Gastrocnemius medialis (tissue), 4 donors: Measurements from ENCODE around the gene NHERF2. TPM values are rescaled to one million over a fixed set of nuclear protein-coding genes. Genes with fewer than 3 reads are reported as not detected.
A peak's percentile ranks its signal among the peaks of the same experiment; 100 is the strongest.

ENCODE experiments used
- ATAC-seq, 2 donors: fragments of 150-250 bp; one replicate each; pipeline ENCODE4 v1.9.1; 2016
- DNase-seq, 2 donors: peaks; one replicate each; pipeline ENCODE4 v3.0.0-alpha.2; 2019
- H3K27ac ChIP-seq, 4 donors: fragments of 200-600 bp; sonication (generic); 1 replicate in 1 of 4; 2 replicates in 3 of 4; pipeline ENCODE4 v1.5.1; 2016 to 2018; ENCODE audit warnings: mild to moderate bottlenecking in 2 of 4, moderate library complexity in 1 of 4
- H3K27me3 ChIP-seq, 3 donors: fragments of 200-600 bp; sonication (generic) in 2 of 3; 1 replicate in 1 of 3; 2 replicates in 2 of 3; pipeline versions ENCODE4 v1.5.1 to v1.6.0; 2016 to 2019; ENCODE audit warnings: mild to moderate bottlenecking in 1 of 3, moderate library complexity in 1 of 3
- H3K36me3 ChIP-seq, 2 donors: fragments of 200-600 bp; sonication (generic) in 1 of 2; one replicate each; pipeline ENCODE4 v1.5.1; 2017 to 2018
- H3K4me1 ChIP-seq, 2 donors: fragments of 200-600 bp; sonication (generic) in 1 of 2; one replicate each; pipeline ENCODE4 v1.5.1; 2016 to 2017; ENCODE audit warnings: mild to moderate bottlenecking in 2 of 2
- H3K4me3 ChIP-seq, 4 donors: fragments of 200-600 bp; sonication (generic) in 3 of 4; 1 replicate in 1 of 4; 2 replicates in 3 of 4; pipeline ENCODE4 v1.5.1; 2016 to 2019; ENCODE audit warnings: mild to moderate bottlenecking in 2 of 4
- H3K9me3 ChIP-seq, 3 donors: fragments of 200-600 bp; sonication (generic) in 2 of 3; 1 replicate in 1 of 3; 2 replicates in 2 of 3; pipeline ENCODE4 v1.5.1; 2016 to 2019
- POLR2A ChIP-seq, 2 donors: fragments of 450-650 bp; IDR thresholded peaks; one replicate each; pipeline ENCODE4 v1.6.1; 2017; ENCODE audit warnings: antibody characterized with exemption in 2 of 2, mild to moderate bottlenecking in 2 of 2, moderate library complexity in 2 of 2
- in situ Hi-C, 4 donors: fragments of 200-750 bp; cut with MboI; loops; one replicate each; pipeline versions ENCODE4 v1.15.0 to v1.8.0; 2017; ENCODE audit warnings: low sequenced_read_pairs in 4 of 4
- intact Hi-C: fragments of 100-400 bp; cut with DNase I; formaldehyde crosslinking; loops from one replicate; pipeline ENCODE4 v1.15.1; 2023; ENCODE audit warnings: low total_unique reads
- total RNA-seq, 4 donors: library from RNA; depleted of rRNA; stranded (reverse); fragments of >200 nt; gene quantifications; one replicate each; pipeline versions ENCODE4 v1.1.0 to v1.2.3, GENCODE V29; 2016
- TF ChIP-seq, protein P1 (sequence below), 5 experiments: fragments of 450-650 bp in 3 of 5; fragments of 200-600 bp in 2 of 5; sonication (generic) in 2 of 5; IDR thresholded peaks in 4 of 5; conservative IDR thresholded peaks in 1 of 5; 1 replicate in 4 of 5; 2 replicates in 1 of 5; pipeline ENCODE4 v1.5.1; 2016 to 2019; ENCODE audit warnings: antibody characterized with exemption in 5 of 5, mild to moderate bottlenecking in 3 of 5, moderate library complexity in 3 of 5

Gene NHERF2
- total RNA-seq, 4 donors from 2014 or later = 51.6 to 86.9 (median 74.4) TPM

DNA sequence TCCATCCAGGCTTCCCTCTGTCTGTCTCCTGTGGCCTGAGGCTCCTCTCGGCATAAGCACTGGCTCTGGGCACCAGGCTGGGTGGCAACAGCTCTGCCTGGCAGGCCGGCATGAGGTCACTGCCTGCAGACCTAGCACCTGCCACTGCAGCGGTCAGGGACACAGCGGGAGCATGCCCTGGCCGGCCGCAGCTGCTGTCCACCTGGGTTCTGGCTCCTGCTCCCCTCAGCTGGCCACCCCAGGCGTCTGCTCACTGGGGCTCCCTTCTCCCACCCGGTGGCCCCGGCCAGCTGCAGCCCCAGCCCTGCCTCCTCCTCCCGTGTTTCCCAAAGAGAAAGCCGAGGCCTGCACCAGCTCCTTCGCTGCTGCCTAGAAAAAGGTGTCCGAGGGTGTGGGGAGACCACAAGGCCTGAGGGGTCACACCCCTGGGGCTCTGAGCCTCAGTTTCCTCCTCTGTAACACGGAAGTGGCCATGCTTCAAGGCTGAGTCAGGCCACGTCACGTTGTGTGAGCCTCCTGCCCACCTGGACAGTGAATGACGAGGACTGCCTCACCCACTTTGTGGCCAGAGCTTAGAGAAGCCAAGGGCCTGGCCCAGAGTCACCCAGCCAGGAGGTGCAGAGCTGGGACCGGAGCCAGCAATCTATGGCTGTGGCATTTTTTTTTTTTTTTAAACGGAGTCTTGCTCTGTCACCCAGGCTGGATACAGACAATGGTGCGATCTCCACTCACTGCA is 14.3 kb downstream of the NHERF2 start:
- peak; percentile 17 to 48 for ATAC-seq
- Histone ChIP-seq H3K4me3 (no peak overlapping the region), H3K9me3 (no peaks in the 10 kb centered on the region), H3K27me3 (no peaks in the 10 kb centered on the region), H3K4me1 (peaks cover 36 to 37% of the 10 kb centered on the region in 2 donors), H3K36me3 (no peaks in the 10 kb centered on the region), H3K27ac (peak overlapping the region; percentile 67 to 84 (median 76))
- DNase-seq = peak in 1 of 2 donors; percentile 56
- intact Hi-C loops (no loop called here), in situ Hi-C loops (no loop called here)
- TF ChIP-seq POLR2A (IDR thresholded peaks at IDR 0.05) = no peak
- TF ChIP-seq, protein P1, sequence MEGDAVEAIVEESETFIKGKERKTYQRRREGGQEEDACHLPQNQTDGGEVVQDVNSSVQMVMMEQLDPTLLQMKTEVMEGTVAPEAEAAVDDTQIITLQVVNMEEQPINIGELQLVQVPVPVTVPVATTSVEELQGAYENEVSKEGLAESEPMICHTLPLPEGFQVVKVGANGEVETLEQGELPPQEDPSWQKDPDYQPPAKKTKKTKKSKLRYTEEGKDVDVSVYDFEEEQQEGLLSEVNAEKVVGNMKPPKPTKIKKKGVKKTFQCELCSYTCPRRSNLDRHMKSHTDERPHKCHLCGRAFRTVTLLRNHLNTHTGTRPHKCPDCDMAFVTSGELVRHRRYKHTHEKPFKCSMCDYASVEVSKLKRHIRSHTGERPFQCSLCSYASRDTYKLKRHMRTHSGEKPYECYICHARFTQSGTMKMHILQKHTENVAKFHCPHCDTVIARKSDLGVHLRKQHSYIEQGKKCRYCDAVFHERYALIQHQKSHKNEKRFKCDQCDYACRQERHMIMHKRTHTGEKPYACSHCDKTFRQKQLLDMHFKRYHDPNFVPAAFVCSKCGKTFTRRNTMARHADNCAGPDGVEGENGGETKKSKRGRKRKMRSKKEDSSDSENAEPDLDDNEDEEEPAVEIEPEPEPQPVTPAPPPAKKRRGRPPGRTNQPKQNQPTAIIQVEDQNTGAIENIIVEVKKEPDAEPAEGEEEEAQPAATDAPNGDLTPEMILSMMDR (IDR thresholded peaks at IDR 0.05 in 4 of 5, conservative IDR thresholded peaks at IDR 0.05 in 1 of 5) = no peak

- H3K27me3 ChIP-seq = no peaks in the 10 kb centered on the region
- TF ChIP-seq, protein P1 (IDR thresholded peaks at IDR 0.05 in 4 of 5, conservative IDR thresholded peaks at IDR 0.05 in 1 of 5) = no peak
- H3K4me3 ChIP-seq = no peak overlapping the region
- intact Hi-C loops (no loop called here), in situ Hi-C loops (no loop called here)
- no peaks in the 10 kb centered on the region for H3K36me3 ChIP-seq
- H3K9me3 ChIP-seq = no peaks in the 10 kb centered on the region
- ATAC-seq (no peak), DNase-seq (no peak)
- peaks cover 40 to 50% of the 10 kb centered on the region in 2 donors for H3K4me1 ChIP-seq
- H3K27ac ChIP-seq = peak overlapping the region in 3 of 4 donors; percentile 69 to 84 (median 82)
Measured at GRCh38 chr16:2042171-2042985, 15.7 kb downstream of the NHERF2 start.

DNA sequence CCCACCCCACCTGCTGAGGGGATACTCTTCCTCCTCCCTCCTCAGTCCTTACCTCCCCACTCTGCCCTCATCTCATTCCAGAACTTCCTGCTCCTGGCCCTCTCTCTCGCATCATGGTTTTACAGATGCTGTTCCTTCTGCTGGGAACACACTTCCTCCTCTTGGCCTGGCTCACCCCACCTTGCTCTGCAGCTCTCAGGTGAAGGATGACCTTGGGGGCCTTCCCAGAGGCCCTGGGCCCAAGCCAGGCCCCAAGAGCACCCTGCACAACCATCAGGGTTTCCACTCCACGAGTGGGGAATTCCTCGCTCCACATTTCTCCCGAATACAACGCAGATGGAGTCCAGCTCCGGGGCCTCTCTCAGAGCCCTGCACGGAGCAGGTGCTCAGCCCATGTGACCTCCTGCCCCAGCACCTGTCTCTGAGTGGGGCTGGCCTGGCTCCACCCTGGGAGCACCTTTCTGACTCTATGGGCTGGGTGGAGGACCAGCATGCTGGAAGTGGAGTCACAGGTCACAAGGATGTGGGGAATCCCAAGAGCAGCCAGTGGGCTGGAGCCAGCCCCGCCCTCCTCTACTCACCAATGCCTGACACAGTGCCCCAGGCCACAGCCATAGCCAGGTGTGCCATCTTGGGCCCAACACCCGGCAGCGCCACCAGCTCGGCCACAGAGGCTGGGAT is 16.4 kb downstream of the NHERF2 start:
- Histone ChIP-seq H3K4me3 (no peak overlapping the region), H3K4me1 (peaks cover 38 to 45% of the 10 kb centered on the region in 2 donors), H3K27me3 (no peaks in the 10 kb centered on the region), H3K9me3 (no peaks in the 10 kb centered on the region), H3K27ac (peak overlapping the region in 2 of 4 donors; percentile 16 to 42), H3K36me3 (no peaks in the 10 kb centered on the region)
- DNase-seq (no peak), ATAC-seq (no peak)
- TF ChIP-seq, protein P1 (IDR thresholded peaks at IDR 0.05 in 4 of 5, conservative IDR thresholded peaks at IDR 0.05 in 1 of 5) = no peak
- TF ChIP-seq POLR2A (IDR thresholded peaks at IDR 0.05) = no peak
- in situ Hi-C loops = no loop called here
- intact Hi-C loops = no loop called here

DNA sequence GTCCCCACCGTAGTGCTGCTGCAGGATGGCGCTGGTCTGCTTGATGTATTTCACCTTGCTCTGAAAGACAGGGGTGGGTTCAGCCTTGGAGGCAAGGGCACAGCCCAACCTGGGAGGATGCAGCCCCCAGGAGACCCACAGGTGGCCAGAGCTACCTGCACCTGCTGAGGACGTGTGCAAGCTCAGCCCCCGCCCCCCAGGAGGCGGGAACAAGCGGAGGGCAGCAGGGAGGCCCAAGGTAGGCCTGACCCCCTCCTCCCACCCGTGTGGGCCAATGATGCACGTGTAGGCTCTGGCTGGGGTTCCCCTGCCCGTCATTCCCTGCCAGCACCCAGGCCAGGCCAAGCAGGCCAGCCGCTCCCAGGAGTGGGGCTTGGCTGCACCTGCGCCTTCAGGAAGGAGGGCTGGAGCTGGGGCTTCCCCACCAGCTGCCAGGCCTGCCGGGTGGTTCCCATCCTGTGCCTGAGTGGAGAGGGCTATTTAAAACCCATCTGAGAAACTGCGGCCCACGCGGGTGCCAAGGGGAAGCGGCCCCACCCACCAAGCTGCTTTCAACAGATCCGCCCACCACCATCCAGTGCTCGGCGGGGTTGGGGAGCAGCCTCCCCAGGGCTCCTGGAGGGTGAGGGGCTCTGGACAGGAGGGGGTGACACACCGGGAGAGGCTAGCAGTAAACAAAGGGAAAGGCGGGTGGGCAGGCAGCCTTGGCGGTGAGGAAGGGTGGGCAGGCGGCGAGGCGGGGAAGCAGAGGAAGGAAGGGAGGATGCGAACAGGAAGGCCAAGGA is 17.2 kb downstream of the NHERF2 start:
- Histone ChIP-seq H3K36me3 (no peaks in the 10 kb centered on the region), H3K4me1 (peaks cover 39 to 51% of the 10 kb centered on the region in 2 donors), H3K27ac (peak overlapping the region in 3 of 4 donors; percentile 39 to 42 (median 39)), H3K4me3 (peak overlapping the region in 1 of 4 donors; percentile 4), H3K27me3 (no peaks in the 10 kb centered on the region), H3K9me3 (no peaks in the 10 kb centered on the region)
- TF ChIP-seq, protein P1 (IDR thresholded peaks at IDR 0.05 in 4 of 5, conservative IDR thresholded peaks at IDR 0.05 in 1 of 5) = no peak
- DNase-seq = no peak
- in situ Hi-C loops = no loop called here
- intact Hi-C loops = no loop called here
- no peak for ATAC-seq
